GM13977 (cell line): ENCODE results near the gene ISM1.

Experiments
- DNase-seq: peaks from one replicate; pipeline ENCODE4 v3.0.0; 2012; ENCODE audit warnings: low spot score
- CTCF ChIP-seq: IDR thresholded peaks from 2 replicates; pipeline ENCODE4 v1.5.1; 2012; ENCODE audit warnings: mild to moderate bottlenecking, control low read depth; ENCODE audit not compliant: insufficient read depth; ENCODE audit errors: extremely low read depth, missing control alignments
- in situ Hi-C: fragments of 300-500 bp; cut with MboI; formaldehyde crosslinking; loops from one replicate; pipeline ENCODE4 v1.12.0; 2022; ENCODE audit warnings: low sequenced_read_pairs, low pct_unique_long_range_greater_than_20kb, mixed read lengths, inconsistent platforms; ENCODE audit not compliant: unreplicated experiment

Gene ISM1

GRCh38 chr20:13261460-13262301 lies 40.6 kb downstream of the ISM1 start:
- DNase-seq: peak; percentile 55
- in situ Hi-C loops: no loop called here
- TF ChIP-seq CTCF: peak; percentile 75

- TF ChIP-seq CTCF: no peak
- in situ Hi-C loops: no loop called here
- no peak for DNase-seq
These were observed 41.2 kb downstream of the ISM1 start for GRCh38 chr20:13262302-13262650.

GRCh38 chr20:13262671-13263360 lies 41.7 kb downstream of the ISM1 start:
- in situ Hi-C loops: no loop called here
- TF ChIP-seq CTCF: no peak
- DNase-seq: no peak

- in situ Hi-C loops: no loop called here
- DNase-seq: no peak
- TF ChIP-seq CTCF: no peak
These were observed 42.4 kb downstream of the ISM1 start for GRCh38 chr20:13263451-13263850.

GRCh38 chr20:13264907-13265306 lies 43.8 kb downstream of the ISM1 start:
- DNase-seq: no peak
- in situ Hi-C loops: no loop called here
- TF ChIP-seq CTCF: no peak

GRCh38 chr20:13265941-13266340 lies 44.9 kb downstream of the ISM1 start:
- no peak for DNase-seq
- TF ChIP-seq CTCF: no peak
- in situ Hi-C loops: no loop called here
